D721Med (cell line): ENCODE results near the gene TSN.
A peak's percentile ranks its signal among the peaks of the same experiment; 100 is the strongest.
"Not testable (repeated sequence)": the region's sequence is repeated elsewhere in the genome, so short reads cannot be mapped to it uniquely, and the experiment has no call there.

Experiments
- DNase-seq: peaks from one replicate; pipeline ENCODE4 v3.0.0; 2011; ENCODE audit warnings: low spot score; ENCODE audit not compliant: insufficient read length
- FAIRE-seq: peaks from 2 replicates; lab custom pipeline; 2011; peaks lifted over from hg19 to GRCh38; lab: Jason Lieb, UNC
- TF ChIP-seq, protein P1 (sequence below): IDR thresholded peaks from 2 replicates; pipeline ENCODE4 v1.5.1; 2012; ENCODE audit warnings: mild to moderate bottlenecking, control low read depth; ENCODE audit not compliant: insufficient read depth; ENCODE audit errors: missing control alignments

TSN gene

DNA sequence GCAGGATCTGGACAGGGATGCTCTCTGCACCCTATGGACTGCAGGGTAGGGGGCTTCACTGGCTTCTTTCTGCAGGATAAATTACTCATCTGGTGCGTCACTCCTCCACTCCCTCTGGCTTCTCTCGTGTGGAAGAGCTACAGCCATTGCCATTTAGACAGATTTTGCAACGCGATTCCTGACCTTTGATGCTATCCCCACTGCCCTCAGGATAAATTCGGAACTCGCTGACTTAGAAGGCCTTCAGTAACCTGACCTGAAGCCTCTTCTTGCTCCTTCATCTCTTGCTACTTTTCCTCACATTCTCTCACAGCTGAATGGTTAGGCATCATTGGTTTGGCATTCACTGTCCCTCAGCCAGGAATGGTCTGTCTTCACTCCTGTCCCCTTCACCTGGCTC, 24.1 kb upstream of the TSN start:
- DNase-seq = no peak
- TF ChIP-seq, protein P1, sequence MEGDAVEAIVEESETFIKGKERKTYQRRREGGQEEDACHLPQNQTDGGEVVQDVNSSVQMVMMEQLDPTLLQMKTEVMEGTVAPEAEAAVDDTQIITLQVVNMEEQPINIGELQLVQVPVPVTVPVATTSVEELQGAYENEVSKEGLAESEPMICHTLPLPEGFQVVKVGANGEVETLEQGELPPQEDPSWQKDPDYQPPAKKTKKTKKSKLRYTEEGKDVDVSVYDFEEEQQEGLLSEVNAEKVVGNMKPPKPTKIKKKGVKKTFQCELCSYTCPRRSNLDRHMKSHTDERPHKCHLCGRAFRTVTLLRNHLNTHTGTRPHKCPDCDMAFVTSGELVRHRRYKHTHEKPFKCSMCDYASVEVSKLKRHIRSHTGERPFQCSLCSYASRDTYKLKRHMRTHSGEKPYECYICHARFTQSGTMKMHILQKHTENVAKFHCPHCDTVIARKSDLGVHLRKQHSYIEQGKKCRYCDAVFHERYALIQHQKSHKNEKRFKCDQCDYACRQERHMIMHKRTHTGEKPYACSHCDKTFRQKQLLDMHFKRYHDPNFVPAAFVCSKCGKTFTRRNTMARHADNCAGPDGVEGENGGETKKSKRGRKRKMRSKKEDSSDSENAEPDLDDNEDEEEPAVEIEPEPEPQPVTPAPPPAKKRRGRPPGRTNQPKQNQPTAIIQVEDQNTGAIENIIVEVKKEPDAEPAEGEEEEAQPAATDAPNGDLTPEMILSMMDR = no peak
- no peak for FAIRE-seq

DNA sequence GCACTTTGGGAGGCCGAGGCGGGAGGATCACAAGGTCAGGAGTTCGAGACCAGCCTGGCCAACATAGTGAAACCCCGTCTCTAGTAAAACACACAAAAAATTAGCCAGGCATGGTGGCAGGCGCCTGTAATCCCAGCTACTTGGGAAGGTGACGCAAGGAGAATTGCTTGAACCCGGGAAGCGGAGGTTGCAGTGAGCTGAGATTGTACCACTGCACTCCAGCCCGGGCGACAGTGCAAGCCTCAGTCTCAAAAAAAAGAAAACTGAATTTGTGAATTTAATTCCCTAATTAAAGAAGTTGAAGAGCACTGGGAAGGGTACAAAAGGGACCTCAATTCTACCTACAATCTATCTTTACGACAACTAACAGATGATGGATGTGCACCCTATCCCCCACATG, 20.9 kb upstream of the TSN start:
- not testable (repeated sequence) for DNase-seq, FAIRE-seq

DNA sequence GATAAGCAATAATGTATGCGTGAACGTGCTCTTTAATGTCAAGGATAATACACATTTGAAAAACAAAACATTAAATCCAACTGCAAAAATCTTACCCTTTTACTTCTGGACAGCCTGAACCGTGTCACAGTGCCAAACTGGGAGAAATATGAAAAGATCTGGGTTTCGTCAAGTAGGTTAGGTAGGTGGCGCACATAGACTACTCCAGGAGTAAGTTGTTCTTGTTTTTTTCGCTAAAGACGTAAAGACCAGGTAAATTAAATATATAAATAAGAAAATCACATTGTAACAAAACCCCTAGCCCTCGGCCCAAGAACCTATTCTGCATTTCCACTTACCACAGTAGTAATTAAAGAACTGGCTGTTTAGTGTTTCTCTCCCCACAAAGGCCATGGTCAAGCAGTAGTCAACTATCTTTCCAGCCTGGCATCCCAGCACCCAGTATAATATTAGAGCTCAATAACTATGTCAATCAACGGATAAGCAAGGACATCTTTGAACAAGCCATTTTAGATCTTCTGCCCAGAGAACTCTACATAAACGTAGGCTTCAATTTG, 19.9 kb upstream of the TSN start:
- TF ChIP-seq, protein P1 = peak; percentile 20
- FAIRE-seq (no peak), DNase-seq (no peak)

DNA sequence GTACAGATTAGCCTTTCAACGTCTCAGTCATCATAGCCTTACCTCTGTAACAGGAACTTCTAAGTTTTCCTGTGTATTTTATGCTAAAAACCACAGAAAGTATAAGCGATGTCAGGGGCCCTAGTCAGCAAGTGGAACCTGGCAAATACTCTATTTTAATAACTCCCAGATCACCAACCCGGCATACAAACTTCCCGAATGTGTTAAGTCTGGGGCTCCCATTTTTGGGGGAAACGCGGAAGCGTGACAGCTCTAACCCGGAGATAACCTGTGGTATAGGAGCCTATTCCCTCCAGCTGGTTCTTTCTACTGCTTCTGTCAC, 19.4 kb upstream of the TSN start:
- DNase-seq (no peak), FAIRE-seq (no peak)
- TF ChIP-seq, protein P1 = no peak

DNA sequence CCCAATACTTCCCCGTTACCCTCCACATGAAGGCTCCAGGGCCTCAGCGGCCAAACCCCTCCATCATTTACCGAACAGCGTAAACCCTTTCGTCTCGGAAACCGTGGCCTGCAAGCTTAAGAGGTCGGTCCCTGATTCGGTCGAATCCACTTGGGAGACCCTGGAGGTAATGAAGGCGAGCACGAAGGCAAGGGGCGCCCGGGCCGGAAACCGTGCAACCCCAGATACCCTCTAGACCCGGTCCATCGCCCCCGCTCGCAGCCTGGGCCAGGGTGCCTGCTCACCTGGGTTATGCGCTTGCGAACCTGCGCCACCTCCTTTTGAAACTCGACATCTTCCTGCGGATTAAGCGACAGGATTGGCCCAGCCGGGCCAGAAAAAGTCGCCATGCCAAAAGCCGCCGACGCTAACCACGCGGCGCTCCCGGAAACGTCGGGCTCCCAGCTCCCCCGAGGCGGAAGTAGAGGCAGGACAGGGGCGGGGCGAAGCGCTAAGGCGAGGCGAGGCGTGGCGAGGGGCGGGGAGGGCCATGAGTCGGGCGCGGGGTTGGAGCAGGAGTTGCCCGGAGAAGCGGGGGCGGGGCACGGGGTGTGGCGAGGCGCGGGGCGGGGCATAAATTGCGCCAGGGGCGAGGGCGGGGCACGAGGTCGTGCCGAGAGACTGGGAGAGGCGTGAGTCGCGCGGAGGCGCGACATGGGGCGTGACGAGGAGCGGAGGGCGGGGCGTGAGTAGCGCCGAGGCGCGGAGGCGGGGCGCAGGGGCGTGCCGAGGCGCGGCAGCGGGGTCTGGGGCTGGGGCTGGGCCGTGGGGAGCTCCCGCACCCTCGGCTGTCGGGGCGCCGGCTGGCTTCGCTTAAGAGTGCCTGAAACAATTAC, 18.8 kb upstream of the TSN start, which contains the start of gene NIFK:
TSS of gene NIFK (minus strand) at position 414 of the 875 bp plus-strand sequence. CDS start at position 389, 25 bp downstream.
- DNase-seq = peak; percentile 90
- no peak for FAIRE-seq
- TF ChIP-seq, protein P1 = no peak

DNA sequence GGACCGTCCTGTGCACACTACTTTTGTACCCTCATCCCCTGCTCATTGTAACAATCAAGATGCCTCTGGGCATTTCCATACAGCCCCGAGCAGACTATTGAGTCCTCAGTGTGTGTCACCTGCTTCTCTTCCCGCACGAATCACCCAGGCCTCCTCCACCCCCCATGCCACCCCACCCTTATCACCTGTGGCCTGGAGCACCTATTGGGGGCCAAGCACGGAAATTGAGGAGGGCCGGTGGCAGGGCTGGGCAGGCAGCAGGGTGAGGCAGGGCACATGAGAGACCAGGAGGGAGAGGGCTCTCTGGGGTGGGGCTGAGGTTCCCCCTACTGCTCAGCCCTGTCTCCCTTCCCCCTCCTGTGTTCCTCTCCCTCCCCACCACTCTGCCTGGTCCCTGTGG, 14.5 kb upstream of the TSN start:
- FAIRE-seq (no peak), DNase-seq (no peak)
- TF ChIP-seq, protein P1 = no peak

DNA sequence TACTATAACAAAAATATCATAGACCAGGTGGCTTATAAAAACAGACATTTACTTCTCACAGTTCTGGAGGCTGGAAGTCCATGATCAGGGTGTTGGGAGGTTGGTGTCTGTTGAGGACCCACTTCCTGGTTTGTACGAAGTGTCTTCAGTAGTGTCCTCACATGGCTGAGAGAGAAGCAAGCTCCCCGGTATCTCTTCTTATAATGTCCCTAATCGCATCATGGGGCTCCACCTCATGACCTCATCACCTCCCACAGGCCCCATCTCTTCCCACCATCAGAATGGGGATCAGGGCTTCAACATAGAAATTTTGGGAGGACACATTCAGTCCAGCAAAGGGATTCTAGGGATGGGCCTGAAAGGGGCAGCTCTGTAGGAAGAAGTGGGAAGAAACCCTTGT, 14.0 kb upstream of the TSN start:
- TF ChIP-seq, protein P1 = no peak
- FAIRE-seq = no peak
- no peak for DNase-seq
